A673 (cell line): ENCODE measurements around the gene C15orf61. TPM values are rescaled to one million over a fixed set of nuclear protein-coding genes. Genes with fewer than 3 reads are reported as not detected.

Experiments used
- BruUV-seq: library from RNA; stranded (reverse); fragments of 400-500 nt; replicated peaks from 2 replicates; lab custom pipeline; 2021; lab: Mats Ljungman, UMichigan
- CTCF ChIA-PET: fragments of 300-600 bp; sonication (Branson Sonifier 250); formaldehyde crosslinking; loops from one replicate; lab custom pipeline; 2022; ENCODE audit warnings: antibody characterized with exemption; lab: Charles Lee
- POLR2A ChIA-PET: fragments of 300-600 bp; sonication (Branson Sonifier 250); formaldehyde crosslinking; loops from one replicate; lab custom pipeline; 2022; ENCODE audit warnings: antibody characterized with exemption; ENCODE audit not compliant: low non-redundant PET; lab: Charles Lee
- DNase-seq: peaks from one replicate; pipeline ENCODE4 v3.0.0-alpha.2; 2015; ENCODE audit warnings: low spot score
- H3K27ac ChIP-seq: fragments of 200-600 bp; sonication (generic); 2 replicates; pipeline ENCODE4 v1.5.1; 2016; ENCODE audit warnings: mixed run types, low read depth, mild to moderate bottlenecking, mixed read lengths, antibody characterized with exemption, low read length; ENCODE audit not compliant: poor library complexity, severe bottlenecking
- H3K27me3 ChIP-seq: fragments of 200-600 bp; sonication (generic); replicated peaks from 2 replicates; pipeline ENCODE4 v1.6.1; 2017; ENCODE audit warnings: mixed run types, low read depth, mild to moderate bottlenecking, mixed read lengths, antibody characterized with exemption, low read length; ENCODE audit not compliant: insufficient read depth, poor library complexity
- H3K36me3 ChIP-seq: fragments of 200-600 bp; sonication (generic); 2 replicates; pipeline ENCODE4 v1.6.1; 2016; ENCODE audit warnings: mixed run types, mild to moderate bottlenecking, mixed read lengths, antibody characterized with exemption, low read length; ENCODE audit not compliant: insufficient read depth, poor library complexity, severe bottlenecking
- H3K4me1 ChIP-seq: fragments of 200-600 bp; sonication (generic); 2 replicates; pipeline ENCODE4 v1.6.1; 2017; ENCODE audit warnings: mixed run types, mild to moderate bottlenecking, mixed read lengths, antibody characterized with exemption, low read length; ENCODE audit not compliant: insufficient read depth, poor library complexity, severe bottlenecking
- H3K4me3 ChIP-seq: fragments of 200-600 bp; sonication (generic); 2 replicates; pipeline ENCODE4 v1.5.1; 2016; ENCODE audit warnings: low read depth, mixed run types, mild to moderate bottlenecking, mixed read lengths, low read length; ENCODE audit not compliant: poor library complexity, severe bottlenecking
- H3K9me3 ChIP-seq: fragments of 200-600 bp; sonication (generic); 2 replicates; pipeline ENCODE4 v1.6.1; 2016; ENCODE audit warnings: mixed run types, low read depth, mild to moderate bottlenecking, mixed read lengths, antibody characterized with exemption, low read length; ENCODE audit not compliant: poor library complexity, severe bottlenecking
- CTCF ChIP-seq: fragments of 300-800, 200-600 bp; sonication (generic); conservative IDR thresholded peaks from 2 replicates; pipeline ENCODE4 v1.5.1; 2017; ENCODE audit warnings: low read depth, mild to moderate bottlenecking, antibody characterized with exemption, low read length, moderate library complexity, mixed read lengths
- EZH2 ChIP-seq: fragments of 200-600 bp; sonication (generic); IDR thresholded peaks from 2 replicates; pipeline ENCODE4 v1.6.1; 2017; ENCODE audit warnings: borderline replicate concordance, low read depth, mild to moderate bottlenecking, mixed read lengths, antibody characterized with exemption, low read length; ENCODE audit not compliant: poor library complexity, severe bottlenecking
- intact Hi-C: fragments of 100-400 bp; cut with micrococcal nuclease; formaldehyde crosslinking; loops from one replicate; pipeline ENCODE4 v1.10.0; 2022; ENCODE audit not compliant: unreplicated experiment
- total RNA-seq: library from RNA; stranded (reverse); gene quantifications from 2 replicates; pipeline ENCODE4 v1.2.3, GENCODE V29; 2021

The C15orf61 gene
- total RNA-seq, 1 experiment from 2014 or later = 6.3 TPM

DNA sequence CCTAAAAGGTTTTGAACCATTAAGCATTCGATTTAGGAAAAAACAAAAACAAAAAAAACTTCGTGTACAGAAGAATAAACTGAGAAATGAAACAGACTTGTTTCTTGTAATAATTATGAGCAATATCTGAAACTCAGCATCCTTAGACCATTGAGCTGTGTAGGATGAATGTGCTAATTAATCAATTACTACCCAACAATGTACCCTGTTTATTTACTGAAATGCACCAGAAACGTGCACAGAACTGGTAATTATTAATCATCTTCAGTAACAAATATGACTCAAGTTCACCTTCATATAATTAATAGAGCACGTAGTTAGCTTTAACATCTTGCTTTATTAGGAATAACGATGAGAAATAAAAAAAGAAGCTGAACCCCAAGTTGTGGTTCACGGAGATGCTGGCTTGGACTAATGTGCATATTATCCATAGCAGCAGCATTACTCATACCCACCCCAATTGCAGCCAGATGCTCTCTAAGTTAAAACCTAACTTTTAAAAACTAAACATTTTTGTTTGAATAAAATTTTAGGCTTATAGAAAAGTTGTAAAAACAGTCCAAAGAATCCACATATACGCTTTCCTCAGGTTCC lies 10.2 kb upstream of the C15orf61 start:
- Histone ChIP-seq H3K27me3 (no peaks in the 10 kb centered on the region), H3K4me3 (no peak overlapping the region), H3K27ac (no peak overlapping the region), H3K36me3 (no peaks in the 10 kb centered on the region), H3K9me3 (no peaks in the 10 kb centered on the region), H3K4me1 (no peaks in the 10 kb centered on the region)
- no peak for DNase-seq
- CTCF ChIA-PET = no interaction called here
- POLR2A ChIA-PET = no interaction called here
- TF ChIP-seq CTCF (no peak), EZH2 (no peak)
- intact Hi-C loops = no loop called here
- no TSS peak for BruUV-seq

DNA sequence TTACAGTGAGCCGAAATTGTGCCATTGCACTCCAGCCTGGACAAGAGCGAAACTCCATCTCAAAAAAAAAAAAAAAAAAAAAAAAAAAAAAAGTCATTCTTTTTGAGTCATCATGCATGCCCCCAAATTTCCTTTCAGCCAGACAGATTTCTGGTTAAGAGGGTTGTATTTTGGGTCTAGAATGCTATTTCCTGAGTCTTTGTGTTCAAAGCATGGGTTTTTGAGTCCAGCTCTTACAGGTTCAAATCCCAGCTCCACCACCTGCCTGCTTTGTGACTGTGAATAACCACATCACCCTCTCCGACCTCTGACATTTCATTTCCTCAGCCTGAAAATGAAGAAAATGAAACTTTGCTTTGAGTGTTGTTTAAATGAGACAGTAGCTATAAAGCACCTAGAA lies 9.3 kb upstream of the C15orf61 start:
- no peaks in the 10 kb centered on the region for H3K36me3 ChIP-seq
- H3K4me3 ChIP-seq = no peak overlapping the region
- TF ChIP-seq CTCF (no peak), EZH2 (no peak)
- ChIA-PET CTCF (no interaction called here), POLR2A (no interaction called here)
- H3K4me1 ChIP-seq = no peaks in the 10 kb centered on the region
- no peaks in the 10 kb centered on the region for H3K9me3 ChIP-seq
- no peak overlapping the region for H3K27ac ChIP-seq
- intact Hi-C loops = no loop called here
- no peak for DNase-seq
- H3K27me3 ChIP-seq = no peaks in the 10 kb centered on the region
- no TSS peak for BruUV-seq

- H3K27me3 ChIP-seq = no peaks in the 10 kb centered on the region
- H3K9me3 ChIP-seq = no peaks in the 10 kb centered on the region
- no peak overlapping the region for H3K27ac ChIP-seq
- intact Hi-C loops = no loop called here
- POLR2A ChIA-PET = no interaction called here
- no TSS peak for BruUV-seq
- CTCF ChIA-PET = no interaction called here
- no peaks in the 10 kb centered on the region for H3K36me3 ChIP-seq
- TF ChIP-seq EZH2 (no peak), CTCF (no peak)
- H3K4me3 ChIP-seq = no peak overlapping the region
- no peaks in the 10 kb centered on the region for H3K4me1 ChIP-seq
- no peak for DNase-seq
Measured at GRCh38 chr15:67512140-67512539, 8.8 kb upstream of the C15orf61 start.
